Body of pancreas (tissue), 2 donors: Measurements from ENCODE around the gene CUL4B. TPM values are rescaled to one million over a fixed set of nuclear protein-coding genes. Genes with fewer than 3 reads are reported as not detected.

Source experiments
- small RNA-seq: library from RNA; depleted of rRNA; stranded (forward); fragments of <200 nt; gene quantifications from one replicate; pipeline ENCODE3, GENCODE V24; 2016
- total RNA-seq, 2 donors: library from RNA; depleted of rRNA; stranded (reverse); fragments of >200 nt; gene quantifications; one replicate each; pipeline ENCODE4 v1.1.0, GENCODE V29; 2016

The CUL4B gene
- total RNA-seq, 2 donors from 2014 or later: 18.8 to 28.5 TPM

Small RNAs within 50 kb of the gene (small RNA-seq; reads per million reads assigned to genes)
- gene RNU7-37P: not detected

Other genes starting within 250 kb of the CUL4B start
- gene TMEM255A, start 249.5 kb downstream of the CUL4B start, total RNA-seq: under 1 TPM in 1 of 2 donors, not detected in 1; 0.52 TPM
- gene ATP1B4, start 198.9 kb downstream of the CUL4B start, total RNA-seq: not detected
- 10 to 100 TPM; 33.6 to 67.7 TPM for gene LAMP2, start 91.7 kb downstream of the CUL4B start, total RNA-seq
- gene MCTS1, start 43.1 kb upstream of the CUL4B start, total RNA-seq: 10 to 100 TPM; 11.4 to 28.3 TPM
- 10 to 100 TPM in 1 of 2 donors, 1 to 10 TPM in 1; 7.9 to 15.8 TPM for gene C1GALT1C1, start 69.1 kb upstream of the CUL4B start, total RNA-seq